EL (cell line): ENCODE data around the gene SPHKAP.
"Not testable (repeated sequence)": the region's sequence is repeated elsewhere in the genome, so short reads cannot be mapped to it uniquely, and the experiment has no call there.

Source experiments
- DNase-seq: peaks from one replicate; pipeline ENCODE4 v3.0.0-alpha.2; 2016

Gene SPHKAP

GRCh38 chr2:228181098-228182019, at the start of gene SPHKAP:
SPHKAP (minus strand) TSS chr2:228181687; CDS start chr2:228181598, 89 bp downstream.
- DNase-seq: peak; percentile 27

DNA sequence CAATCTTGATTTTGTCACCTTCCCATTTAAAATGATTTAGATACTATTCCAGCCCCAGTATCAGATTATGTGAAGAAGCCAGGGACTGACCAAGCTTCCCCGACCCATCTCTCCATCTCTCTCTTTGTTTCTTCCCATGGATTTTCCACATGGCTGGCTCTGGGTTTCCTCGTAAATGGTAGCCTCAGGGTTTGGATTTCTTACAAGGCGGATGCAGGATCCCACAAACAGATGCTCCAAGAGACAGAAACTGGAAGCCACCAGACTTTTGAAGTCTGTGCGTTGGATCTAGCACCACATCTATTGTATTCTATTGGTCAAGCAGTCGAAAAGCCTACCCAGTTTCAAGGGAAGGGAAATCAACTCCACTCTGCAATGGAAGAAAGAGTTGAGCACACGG, 46.0 kb upstream of the SPHKAP start:
- peak; percentile 3 for DNase-seq

GRCh38 chr2:228224410-228224809, 42.9 kb upstream of the SPHKAP start:
- peak; percentile 36 for DNase-seq

DNA sequence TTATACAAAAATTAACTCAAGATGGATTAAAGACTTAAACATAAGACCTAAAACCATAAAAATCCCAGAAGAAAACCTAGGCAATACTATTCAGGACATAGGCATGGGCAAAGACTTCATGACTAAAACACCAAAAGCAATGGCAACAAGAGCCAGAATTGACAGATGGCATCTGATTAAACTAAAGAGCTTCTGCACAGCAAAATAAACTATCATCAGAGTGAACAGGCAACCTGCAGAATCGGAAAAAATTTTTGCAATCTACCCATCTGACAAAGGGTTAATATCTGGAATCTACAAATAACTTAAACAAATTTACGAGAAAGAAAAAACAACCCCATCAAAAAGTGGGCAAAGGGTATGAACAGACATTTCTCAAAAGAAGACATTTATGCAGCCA, 37.1 kb upstream of the SPHKAP start:
- not testable (repeated sequence) for DNase-seq

- no peak for DNase-seq
Observed at GRCh38 chr2:228197504-228197903, 16.0 kb upstream of the SPHKAP start.

DNA sequence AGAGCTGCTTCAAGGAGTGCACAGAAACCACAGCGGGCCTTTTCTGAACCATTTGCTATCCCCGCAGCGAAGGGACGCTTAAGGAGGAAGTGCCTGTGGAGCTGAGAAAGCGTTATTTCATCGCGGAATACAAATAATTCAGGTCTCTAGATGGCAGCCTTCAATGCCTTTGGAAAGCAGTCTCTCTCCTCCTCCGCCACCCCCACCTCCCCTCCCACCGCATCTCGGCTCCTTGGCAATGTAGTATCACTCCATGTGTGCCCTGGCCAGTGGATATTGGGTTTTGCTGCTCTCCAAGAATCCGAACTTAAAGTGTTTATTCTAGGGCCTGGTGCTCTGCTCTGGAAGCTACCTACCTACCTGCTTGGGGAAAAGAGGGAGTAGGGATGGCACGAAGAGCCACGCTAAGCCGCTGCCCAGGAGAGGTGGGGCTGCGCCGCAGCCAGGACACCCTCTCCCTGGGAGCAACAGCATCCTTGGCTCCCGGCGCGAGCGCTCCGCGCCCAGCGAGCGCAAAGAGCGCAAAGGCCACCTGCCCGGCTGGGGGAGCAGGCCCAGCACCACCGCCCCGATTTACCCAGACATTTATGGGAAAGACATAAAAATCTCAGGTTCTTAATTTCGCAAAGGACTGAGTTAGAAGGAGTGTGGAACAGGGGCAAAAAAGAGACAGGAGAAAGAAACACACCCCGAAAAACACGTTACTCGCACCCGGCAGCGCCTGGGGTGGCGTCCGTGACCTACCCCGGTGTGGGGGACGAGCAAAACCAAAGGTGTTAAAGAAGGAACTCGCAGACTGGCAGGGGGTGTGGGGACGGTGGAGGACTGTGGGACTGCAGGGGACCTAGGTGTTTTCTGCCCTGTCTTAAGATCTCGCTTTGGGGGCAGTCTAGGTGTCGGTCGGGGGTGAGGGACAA, 1.0 kb downstream of the SPHKAP start:
- peak; percentile 51 for DNase-seq

- DNase-seq: no peak
Observed at GRCh38 chr2:228167290-228167689, 14.2 kb downstream of the SPHKAP start.

- DNase-seq: no peak
Observed at GRCh38 chr2:228164718-228165117, 16.8 kb downstream of the SPHKAP start.

DNA sequence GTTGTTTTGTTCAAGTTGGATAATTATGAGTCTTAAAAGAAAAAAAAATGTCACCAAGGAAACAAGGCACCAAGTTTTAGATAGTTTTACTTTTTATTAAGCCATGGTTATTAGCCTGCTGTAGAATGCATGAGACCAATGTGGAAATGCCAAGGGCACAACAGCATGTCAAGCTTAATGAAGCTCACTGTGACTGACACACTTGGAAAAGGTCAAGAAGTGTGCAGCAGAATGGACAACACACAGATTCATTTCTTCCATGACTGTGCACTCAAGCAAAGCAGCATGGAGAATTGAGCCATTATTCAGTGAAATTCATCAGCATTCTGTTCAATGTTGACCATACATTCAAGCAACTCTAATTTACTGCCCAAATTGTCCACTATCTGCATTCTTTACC, 23.6 kb downstream of the SPHKAP start:
- DNase-seq: no peak

DNA sequence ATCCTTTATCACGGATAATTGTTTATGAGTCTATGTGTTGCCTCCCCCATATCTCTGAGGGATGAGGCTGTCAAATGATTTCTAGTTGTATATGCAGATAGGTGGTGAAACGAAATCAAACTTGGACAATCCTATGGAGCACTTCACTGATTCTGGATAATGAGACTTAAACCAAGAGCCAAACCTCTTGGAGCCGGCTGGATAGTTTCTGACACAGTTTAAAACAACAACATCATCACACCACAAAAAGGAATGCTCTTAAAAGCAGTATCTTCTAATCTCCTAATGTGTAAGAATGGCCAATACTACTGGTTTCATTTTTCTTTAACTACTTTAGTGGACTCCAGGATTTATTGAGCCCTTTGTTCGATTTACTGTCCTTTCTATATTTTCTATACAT, 36.5 kb downstream of the SPHKAP start:
- DNase-seq: no peak

GRCh38 chr2:228140934-228141528, 40.5 kb downstream of the SPHKAP start:
- DNase-seq: no peak

DNA sequence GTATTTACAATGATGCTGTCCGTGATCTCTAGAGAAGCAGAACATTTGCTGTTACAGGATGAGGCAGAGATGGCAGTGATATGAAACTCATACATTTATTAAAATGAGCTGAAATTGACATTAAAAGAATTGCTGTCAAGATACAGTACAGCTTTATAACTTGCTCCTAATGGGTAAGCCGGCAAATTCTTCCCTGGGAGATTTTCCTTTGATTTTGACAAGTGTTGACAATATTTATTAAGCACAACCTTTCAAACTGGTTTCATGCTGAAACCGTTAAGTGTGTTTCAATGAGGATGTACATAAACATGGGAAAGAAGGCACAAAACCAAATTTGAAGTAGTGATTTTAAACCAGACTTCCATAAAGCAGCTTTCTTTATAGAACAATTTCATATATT, 45.5 kb downstream of the SPHKAP start:
- DNase-seq: no peak

DNA sequence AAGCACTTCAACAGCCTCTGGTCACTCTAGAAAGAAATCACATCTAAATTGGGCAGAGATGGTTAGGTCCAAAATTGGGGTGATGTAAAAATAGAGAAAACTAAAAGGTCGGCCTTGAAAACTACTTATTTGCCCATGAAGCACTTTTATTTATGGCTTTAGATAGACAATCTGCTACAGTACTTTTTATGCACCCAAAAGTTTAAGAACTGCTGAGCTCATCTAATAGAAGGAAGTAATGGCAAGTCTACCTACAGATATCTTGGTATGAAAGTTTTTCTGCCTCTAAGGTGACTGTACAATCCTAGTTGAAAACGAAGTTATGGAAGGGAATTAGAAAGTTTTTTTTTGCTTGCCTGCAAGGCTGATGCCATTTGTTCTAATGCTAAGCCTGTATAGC, 46.2 kb downstream of the SPHKAP start:
- DNase-seq: no peak

- no peak for DNase-seq
Observed at GRCh38 chr2:228131833-228132232, 49.7 kb downstream of the SPHKAP start.

- DNase-seq: no peak
Observed at GRCh38 chr2:228126401-228126800, 55.1 kb downstream of the SPHKAP start.

- DNase-seq: no peak
Observed at GRCh38 chr2:228118940-228119339, 62.5 kb downstream of the SPHKAP start.

DNA sequence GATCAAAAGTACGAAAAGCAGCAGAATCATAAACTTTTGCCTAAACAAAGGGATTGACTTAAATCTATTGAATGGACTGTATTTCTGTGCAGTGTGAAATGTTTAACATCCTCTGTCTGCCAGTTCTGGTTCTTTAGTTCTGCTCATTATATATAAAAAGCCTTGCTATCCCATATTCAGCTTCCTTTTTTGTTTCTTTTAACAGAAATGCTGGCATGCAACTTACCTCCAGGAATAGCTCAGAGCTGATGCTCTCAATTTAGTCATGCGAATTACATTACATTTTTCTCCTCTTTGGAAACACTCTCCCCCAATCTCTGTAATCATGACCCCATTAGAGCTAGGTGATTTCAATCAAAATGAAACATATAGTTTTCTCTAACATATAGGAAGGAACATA, 73.6 kb downstream of the SPHKAP start:
- DNase-seq: no peak

GRCh38 chr2:228105526-228106250, 75.8 kb downstream of the SPHKAP start:
- peak; percentile 37 for DNase-seq

- DNase-seq: no peak
Observed at GRCh38 chr2:228104215-228104614, 77.3 kb downstream of the SPHKAP start.

- DNase-seq: no peak
Observed at GRCh38 chr2:228103379-228103778, 78.1 kb downstream of the SPHKAP start.

GRCh38 chr2:228102949-228103348, 78.5 kb downstream of the SPHKAP start:
- DNase-seq: no peak

- peak; percentile 89 for DNase-seq
Observed at GRCh38 chr2:228094377-228094921, 87.0 kb downstream of the SPHKAP start.
